IMR-90 (cell line): ENCODE measurements around the gene VIPR2.

Source experiments
- CHD1 ChIP-seq: IDR thresholded peaks from 2 replicates; pipeline ENCODE4 v1.6.1; 2012; ENCODE audit warnings: low read depth, low read length, improper control_type of control experiment
- NFE2L2 ChIP-seq: fragments of 150-350 bp; IDR thresholded peaks from 2 replicates; pipeline ENCODE4 v1.6.1; 2016; ENCODE audit warnings: low read depth, mild to moderate bottlenecking, low read length
- TF ChIP-seq, protein P1 (sequence below): conservative IDR thresholded peaks from 2 replicates; pipeline ENCODE4 v1.5.1; 2012; ENCODE audit warnings: mild to moderate bottlenecking, low read depth, low read length, improper control_type of control experiment

DNA sequence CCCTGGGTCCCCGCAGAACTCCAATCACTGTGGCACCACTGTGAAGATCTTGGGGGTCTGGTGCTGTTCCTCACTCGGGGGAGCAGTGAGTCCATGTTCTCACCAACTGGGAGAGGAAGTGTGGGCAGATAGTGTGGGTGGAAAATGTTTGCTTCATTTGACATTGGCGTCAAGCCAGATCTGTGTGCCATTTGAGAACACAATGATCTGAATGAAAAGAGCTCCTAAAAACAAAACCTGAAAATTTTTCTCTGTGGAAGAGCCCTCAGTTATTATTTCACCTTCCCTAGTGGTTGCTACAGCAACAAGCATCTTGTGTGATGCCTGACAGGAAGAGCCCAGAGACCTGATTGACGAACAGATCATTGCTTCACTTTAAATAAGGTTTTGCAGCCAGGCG is 125.6 kb downstream of the VIPR2 start:
- TF ChIP-seq NFE2L2 = no peak
- TF ChIP-seq, protein P1, sequence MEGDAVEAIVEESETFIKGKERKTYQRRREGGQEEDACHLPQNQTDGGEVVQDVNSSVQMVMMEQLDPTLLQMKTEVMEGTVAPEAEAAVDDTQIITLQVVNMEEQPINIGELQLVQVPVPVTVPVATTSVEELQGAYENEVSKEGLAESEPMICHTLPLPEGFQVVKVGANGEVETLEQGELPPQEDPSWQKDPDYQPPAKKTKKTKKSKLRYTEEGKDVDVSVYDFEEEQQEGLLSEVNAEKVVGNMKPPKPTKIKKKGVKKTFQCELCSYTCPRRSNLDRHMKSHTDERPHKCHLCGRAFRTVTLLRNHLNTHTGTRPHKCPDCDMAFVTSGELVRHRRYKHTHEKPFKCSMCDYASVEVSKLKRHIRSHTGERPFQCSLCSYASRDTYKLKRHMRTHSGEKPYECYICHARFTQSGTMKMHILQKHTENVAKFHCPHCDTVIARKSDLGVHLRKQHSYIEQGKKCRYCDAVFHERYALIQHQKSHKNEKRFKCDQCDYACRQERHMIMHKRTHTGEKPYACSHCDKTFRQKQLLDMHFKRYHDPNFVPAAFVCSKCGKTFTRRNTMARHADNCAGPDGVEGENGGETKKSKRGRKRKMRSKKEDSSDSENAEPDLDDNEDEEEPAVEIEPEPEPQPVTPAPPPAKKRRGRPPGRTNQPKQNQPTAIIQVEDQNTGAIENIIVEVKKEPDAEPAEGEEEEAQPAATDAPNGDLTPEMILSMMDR = no peak
- no peak for TF ChIP-seq CHD1
